ENCODE measurements around the gene KIRREL3. TPM values are rescaled to one million over a fixed set of nuclear protein-coding genes. Genes with fewer than 3 reads are reported as not detected.

Gene KIRREL3
- total and polyA plus RNA-seq, 9 of the 15 experiments (the other 6 are each of a cell fraction or from before 2014, with no cell fraction given) = 0.04 to 0.10 TPM; not detected in 7

DNA sequence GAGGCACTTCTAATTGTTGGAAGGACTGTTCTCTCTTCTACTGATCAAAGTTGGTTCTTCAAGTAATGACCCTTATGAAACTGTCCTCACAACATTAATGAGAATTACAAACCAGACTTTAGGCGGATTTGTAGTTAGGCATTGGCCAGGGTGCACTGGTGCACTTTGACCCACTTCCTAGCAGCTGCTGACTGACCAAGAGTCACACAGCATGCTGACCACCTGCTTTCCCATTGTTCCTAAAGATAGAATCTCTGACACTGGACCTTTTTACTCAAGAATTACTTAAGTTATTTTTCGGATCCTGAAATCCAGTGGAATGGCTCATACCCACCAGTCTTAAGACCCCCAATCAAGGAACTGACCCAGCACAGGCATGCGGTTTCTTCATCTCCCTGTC lies 381.1 kb downstream of the KIRREL3 start:
- H3K27me3 ChIP-seq (ENCODE audit: control insufficient read depth in 2 of 2, insufficient read depth in 2 of 2, low read length in 2 of 2) = peaks cover 0 to under 1% of the 10 kb centered on the region in 2 experiments; a peak in 1 of 5 replicates
- no peaks in the 10 kb centered on the region for H3K79me2 ChIP-seq (ENCODE audit: control insufficient read depth, insufficient read depth, low read length)
- H3K9me1 ChIP-seq (ENCODE audit: control insufficient read depth, insufficient read depth, low read length) = no peaks in the 10 kb centered on the region
- DNase-seq (ENCODE audit: extremely low read depth in 1 of 4, low spot score in 3 of 4) (no peak), FAIRE-seq (no peak), ATAC-seq (no peak)
- H4K20me1 ChIP-seq (replicated peaks; ENCODE audit: control insufficient read depth, insufficient read depth, low read length) = peaks cover 5% of the 10 kb centered on the region; the same call in 1 of the 2 replicates
- intact Hi-C loops (cut with micrococcal nuclease) (no loop called here), in situ Hi-C loops (cut with MboI) (loop anchor here (10.0 kb wide), 1 partner anchor 365 kb away; no protein-coding TSS in a partner anchor)
- BruUV-seq (replicated peaks) = no TSS peak
- no peak overlapping the region for H3K9ac ChIP-seq (ENCODE audit: insufficient read depth in 1 of 2, low read depth in 2 of 2, low read length in 2 of 2)
- 2% methylated on average over 3 of the region's 3 CpGs for WGBS (ENCODE audit: insufficient coverage, low coverage, missing lambda C conversion rate)
- ChIA-PET POLR2A (no interaction called here), CTCF (ENCODE audit: low intra/inter-chr PET ratio) (no interaction called here)
- H3K4me3 ChIP-seq = no peak overlapping the region
- no peak overlapping the region for H3K4me2 ChIP-seq (ENCODE audit: insufficient read depth, low read length)
- no peak overlapping the region for H3K27ac ChIP-seq (ENCODE audit: extremely low read depth, low read depth, low read length)
- H2AFZ ChIP-seq (ENCODE audit: low read depth, low read length) = no peak overlapping the region
- H3K9me3 ChIP-seq (replicated peaks; ENCODE audit: control insufficient read depth, insufficient read depth, low read depth, low read length) = no peaks in the 10 kb centered on the region
- H3K36me3 ChIP-seq (ENCODE audit: control insufficient read depth, insufficient read depth, low read length) = no peaks in the 10 kb centered on the region
- no peaks in the 10 kb centered on the region for H3K4me1 ChIP-seq (replicated peaks in 1 of 2; ENCODE audit: control insufficient read depth in 2 of 2, insufficient read depth in 2 of 2, low read length in 2 of 2)
- TF ChIP-seq FOXA3 (CRISPR knock-in tag; conservative IDR thresholded peaks at IDR 0.05 in 1 of 2, IDR thresholded peaks at IDR 0.05 in 1 of 2) = no peak
- TF ChIP-seq SIX5 (IDR thresholded peaks at IDR 0.05; ENCODE audit: borderline replicate concordance in 1 of 2, insufficient read depth in 1 of 2, low read depth in 1 of 2, low read length in 2 of 2) = no peak
- TF ChIP-seq ZNF778 (CRISPR knock-in tag; IDR thresholded peaks at IDR 0.05) = no peak
- TF ChIP-seq, protein P1, sequence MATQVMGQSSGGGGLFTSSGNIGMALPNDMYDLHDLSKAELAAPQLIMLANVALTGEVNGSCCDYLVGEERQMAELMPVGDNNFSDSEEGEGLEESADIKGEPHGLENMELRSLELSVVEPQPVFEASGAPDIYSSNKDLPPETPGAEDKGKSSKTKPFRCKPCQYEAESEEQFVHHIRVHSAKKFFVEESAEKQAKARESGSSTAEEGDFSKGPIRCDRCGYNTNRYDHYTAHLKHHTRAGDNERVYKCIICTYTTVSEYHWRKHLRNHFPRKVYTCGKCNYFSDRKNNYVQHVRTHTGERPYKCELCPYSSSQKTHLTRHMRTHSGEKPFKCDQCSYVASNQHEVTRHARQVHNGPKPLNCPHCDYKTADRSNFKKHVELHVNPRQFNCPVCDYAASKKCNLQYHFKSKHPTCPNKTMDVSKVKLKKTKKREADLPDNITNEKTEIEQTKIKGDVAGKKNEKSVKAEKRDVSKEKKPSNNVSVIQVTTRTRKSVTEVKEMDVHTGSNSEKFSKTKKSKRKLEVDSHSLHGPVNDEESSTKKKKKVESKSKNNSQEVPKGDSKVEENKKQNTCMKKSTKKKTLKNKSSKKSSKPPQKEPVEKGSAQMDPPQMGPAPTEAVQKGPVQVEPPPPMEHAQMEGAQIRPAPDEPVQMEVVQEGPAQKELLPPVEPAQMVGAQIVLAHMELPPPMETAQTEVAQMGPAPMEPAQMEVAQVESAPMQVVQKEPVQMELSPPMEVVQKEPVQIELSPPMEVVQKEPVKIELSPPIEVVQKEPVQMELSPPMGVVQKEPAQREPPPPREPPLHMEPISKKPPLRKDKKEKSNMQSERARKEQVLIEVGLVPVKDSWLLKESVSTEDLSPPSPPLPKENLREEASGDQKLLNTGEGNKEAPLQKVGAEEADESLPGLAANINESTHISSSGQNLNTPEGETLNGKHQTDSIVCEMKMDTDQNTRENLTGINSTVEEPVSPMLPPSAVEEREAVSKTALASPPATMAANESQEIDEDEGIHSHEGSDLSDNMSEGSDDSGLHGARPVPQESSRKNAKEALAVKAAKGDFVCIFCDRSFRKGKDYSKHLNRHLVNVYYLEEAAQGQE (IDR thresholded peaks at IDR 0.05; ENCODE audit: borderline replicate concordance) = no peak
- TF ChIP-seq, protein P1 (CRISPR knock-in tag; IDR thresholded peaks at IDR 0.05; ENCODE audit: low read depth) = no peak
- no peak for TF ChIP-seq ZNF668 (CRISPR knock-in tag; IDR thresholded peaks at IDR 0.05)
- no peak for TF ChIP-seq SRSF3 (IDR thresholded peaks at IDR 0.05; ENCODE audit: insufficient read depth, low read length)
- TF ChIP-seq, protein P2, sequence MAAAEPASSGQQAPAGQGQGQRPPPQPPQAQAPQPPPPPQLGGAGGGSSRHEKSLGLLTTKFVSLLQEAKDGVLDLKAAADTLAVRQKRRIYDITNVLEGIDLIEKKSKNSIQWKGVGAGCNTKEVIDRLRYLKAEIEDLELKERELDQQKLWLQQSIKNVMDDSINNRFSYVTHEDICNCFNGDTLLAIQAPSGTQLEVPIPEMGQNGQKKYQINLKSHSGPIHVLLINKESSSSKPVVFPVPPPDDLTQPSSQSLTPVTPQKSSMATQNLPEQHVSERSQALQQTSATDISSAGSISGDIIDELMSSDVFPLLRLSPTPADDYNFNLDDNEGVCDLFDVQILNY (CRISPR knock-in tag; IDR thresholded peaks at IDR 0.05) = no peak
- no peak for TF ChIP-seq GTF2E2 (tag; IDR thresholded peaks at IDR 0.05)
- no peak for TF ChIP-seq NR1H2 (CRISPR knock-in tag; IDR thresholded peaks at IDR 0.05)
- no peak for TF ChIP-seq NUFIP1 (IDR thresholded peaks at IDR 0.05; ENCODE audit: partially characterized antibody)

Data from K562 (cell line).